Activated CD4-positive, alpha-beta memory T cell treated with anti-CD3 and anti-CD28 coated beads for 36 hours (primary cell): ENCODE measurements around the gene SPATA21. TPM values are rescaled to one million over a fixed set of nuclear protein-coding genes. Genes with fewer than 3 reads are reported as not detected.

Experiments
- CTCF ChIA-PET: fragments of 350-600 bp; sonication (Branson Sonifier 250); formaldehyde crosslinking; loops from one replicate; lab custom pipeline; 2021; ENCODE audit warnings: antibody characterized with exemption, inconsistent platforms; lab: Charles Lee
- POLR2A ChIA-PET: fragments of 350-600 bp; sonication (Branson Sonifier 250); formaldehyde crosslinking; loops from one replicate; lab custom pipeline; 2021; ENCODE audit warnings: antibody characterized with exemption; lab: Charles Lee
- DNase-seq: peaks from one replicate; pipeline ENCODE4 v3.0.0-alpha.2; 2020
- H3K27ac Mint-ChIP-seq: one replicate; pipeline ENCODE4 v1.8.0; 2021; ENCODE audit warnings: mixed read lengths
- H3K27me3 Mint-ChIP-seq: one replicate; pipeline ENCODE4 v1.8.0; 2021; ENCODE audit warnings: mixed read lengths
- H3K36me3 Mint-ChIP-seq: one replicate; pipeline ENCODE4 v1.8.0; 2021; ENCODE audit warnings: mixed read lengths
- H3K4me1 Mint-ChIP-seq: one replicate; pipeline ENCODE4 v1.8.0; 2021; ENCODE audit warnings: low read depth, mixed read lengths
- H3K4me3 Mint-ChIP-seq: one replicate; pipeline ENCODE4 v1.8.0; 2021; ENCODE audit warnings: mild to moderate bottlenecking, mixed read lengths
- H3K9me3 Mint-ChIP-seq: one replicate; pipeline ENCODE4 v1.8.0; 2021; ENCODE audit warnings: mixed read lengths
- intact Hi-C: fragments of 100-400 bp; cut with micrococcal nuclease; formaldehyde crosslinking; loops from one replicate; pipeline ENCODE4 v1.15.1; 2023
- total RNA-seq, 2 experiments: library from RNA; stranded (reverse); gene quantifications; one replicate each; pipeline ENCODE4 v1.2.3, GENCODE V29; 2021

Gene SPATA21
- total RNA-seq, 2 experiments from 2014 or later, result not detected

DNA sequence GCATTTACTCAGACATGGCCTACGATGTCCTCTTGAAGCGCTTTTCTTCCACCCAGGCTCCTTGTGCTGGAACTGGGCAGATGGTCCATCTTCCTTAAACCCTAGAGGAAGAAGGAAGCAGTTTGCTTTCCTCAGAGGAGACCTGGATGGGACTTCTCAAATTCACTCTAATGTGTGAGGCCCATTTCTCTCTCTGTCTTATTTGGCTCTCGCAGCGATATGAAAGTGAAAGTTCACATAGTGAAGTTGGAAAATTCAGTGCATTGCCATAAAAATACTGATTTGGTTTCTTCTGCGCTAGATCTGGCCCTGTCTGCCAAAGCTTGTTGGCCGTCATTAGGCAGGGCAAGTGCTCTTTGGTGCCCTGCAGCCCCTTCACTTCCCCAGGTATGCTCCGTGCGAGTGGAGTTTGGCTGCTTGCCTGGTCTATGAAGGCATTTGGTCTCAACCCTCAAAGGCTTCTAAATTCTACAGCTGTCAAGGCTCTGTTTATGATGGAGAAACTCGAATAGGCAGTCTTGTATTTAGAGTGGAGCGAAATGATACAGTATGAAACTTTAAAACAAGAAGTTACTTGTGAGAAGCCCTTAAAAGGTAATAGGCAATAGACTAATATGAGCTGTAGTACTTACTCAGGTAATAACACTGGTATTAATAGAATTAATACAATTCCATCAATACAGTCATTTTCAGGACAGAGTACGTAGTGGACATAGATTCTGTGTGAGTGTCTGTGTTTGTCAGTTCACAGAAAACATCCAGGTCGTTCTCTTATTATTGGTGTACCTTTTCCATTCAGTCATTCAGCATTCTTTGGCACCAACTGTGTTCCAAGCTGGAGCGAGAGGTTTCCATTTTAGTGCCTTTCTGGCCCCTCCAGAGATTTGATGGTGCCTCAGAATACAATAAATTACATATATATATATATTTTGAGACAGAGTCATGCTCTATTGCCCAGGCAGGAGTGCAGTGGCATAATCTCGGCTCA lies 49.7 kb downstream of the SPATA21 start:
- Mint-ChIP-seq H3K4me3 (peak overlapping the region; percentile 68), H3K9me3 (no peaks in the 10 kb centered on the region), H3K27me3 (no peaks in the 10 kb centered on the region), H3K4me1 (peaks cover 75% of the 10 kb centered on the region), H3K36me3 (peaks cover 7% of the 10 kb centered on the region), H3K27ac (peak overlapping the region; percentile 61)
- no peak for DNase-seq
- intact Hi-C loops, result loop anchor here (1.0 to 2.0 kb wide), 3 partner anchors 15 to 31 kb away; partner anchors contain the start of gene SZRD1
- POLR2A ChIA-PET, result interaction anchor here (1.1 to 1.5 kb wide), 4 partner anchors 9 to 20 kb away, joined by 3 to 4 read pairs (median 4); partner anchors contain the start of gene SZRD1
- CTCF ChIA-PET, result interaction anchor here (1.2 to 1.4 kb wide), 3 partner anchors 25 to 233 kb away, joined by 3 to 5 read pairs (median 3); no protein-coding TSS in a partner anchor

- POLR2A ChIA-PET, result interaction anchor here (0.9 to 1.5 kb wide), 3 partner anchors 8 to 127 kb away, joined by 3 to 4 read pairs (median 4); partner anchors contain the start of genes RNU1-1 and SZRD1
- Mint-ChIP-seq H3K9me3 (no peaks in the 10 kb centered on the region), H3K4me1 (peaks cover 69% of the 10 kb centered on the region), H3K36me3 (peaks cover 3% of the 10 kb centered on the region), H3K27ac (peak overlapping the region; percentile 5), H3K4me3 (peak overlapping the region; percentile 37), H3K27me3 (no peaks in the 10 kb centered on the region)
- intact Hi-C loops, result loop anchor here (1.0 to 2.0 kb wide), 3 partner anchors 14 to 32 kb away; partner anchors contain the start of gene SZRD1
- DNase-seq, result no peak
- CTCF ChIA-PET, result interaction anchor here (1.2 to 1.4 kb wide), 4 partner anchors 24 to 234 kb away, joined by 3 to 5 read pairs (median 3); partner anchors contain the start of gene NECAP2
Measured at GRCh38 chr1:16386454-16387113, 50.6 kb downstream of the SPATA21 start.

GRCh38 chr1:16385659-16386453 lies 51.4 kb downstream of the SPATA21 start:
- no peaks in the 10 kb centered on the region for H3K27me3 Mint-ChIP-seq
- peak overlapping the region; percentile 23 for H3K27ac Mint-ChIP-seq
- no peak overlapping the region for H3K4me3 Mint-ChIP-seq
- no peaks in the 10 kb centered on the region for H3K9me3 Mint-ChIP-seq
- peaks cover 3% of the 10 kb centered on the region for H3K36me3 Mint-ChIP-seq
- no peak for DNase-seq
- ChIA-PET POLR2A (interaction anchor here (0.9 to 1.5 kb wide), 2 partner anchors 19 to 128 kb away, joined by 3 to 4 read pairs; partner anchors contain the start of genes RNU1-1 and SZRD1), CTCF (interaction anchor here (0.5 to 1.4 kb wide), 4 partner anchors 21 to 235 kb away, joined by 3 to 5 read pairs (median 3); partner anchors contain the start of gene NECAP2)
- H3K4me1 Mint-ChIP-seq, result peaks cover 62% of the 10 kb centered on the region
- intact Hi-C loops, result loop anchor here (2.0 kb wide), 1 partner anchor 33 kb away; no protein-coding TSS in a partner anchor

- Mint-ChIP-seq H3K4me1 (peaks cover 53% of the 10 kb centered on the region), H3K36me3 (peaks cover 3% of the 10 kb centered on the region), H3K9me3 (no peaks in the 10 kb centered on the region), H3K4me3 (no peak overlapping the region), H3K27ac (peak overlapping the region; percentile 25), H3K27me3 (no peaks in the 10 kb centered on the region)
- no peak for DNase-seq
- intact Hi-C loops, result no loop called here
- CTCF ChIA-PET, result no interaction called here
- POLR2A ChIA-PET, result no interaction called here
Measured at GRCh38 chr1:16383888-16384287, 53.3 kb downstream of the SPATA21 start.

GRCh38 chr1:16380868-16381267 lies 56.4 kb downstream of the SPATA21 start:
- POLR2A ChIA-PET, result interaction anchor here (1.0 kb wide), 1 partner anchor 9 kb away, joined by 3 read pairs; no protein-coding TSS in a partner anchor

DNA sequence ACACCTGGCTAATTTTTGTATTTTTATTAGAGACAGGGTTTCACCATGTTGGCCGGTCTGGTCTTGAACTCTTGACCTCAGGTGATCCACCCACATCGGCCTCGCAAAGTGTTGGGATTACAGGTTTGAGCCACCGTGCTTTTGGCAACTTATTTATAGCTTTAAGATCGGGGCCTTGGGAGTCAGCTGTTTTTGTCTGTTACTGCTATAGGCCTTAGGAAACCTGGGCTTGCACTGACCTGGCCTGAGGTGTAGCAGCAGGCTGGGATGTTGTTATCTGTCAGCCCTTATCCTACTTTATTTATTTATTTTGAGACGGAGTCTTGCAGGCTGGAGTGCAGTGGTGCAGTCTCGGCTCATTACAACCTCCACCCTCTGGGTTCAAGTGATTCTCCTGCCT lies 58.8 kb downstream of the SPATA21 start:
- intact Hi-C loops, result no loop called here
- H3K27ac Mint-ChIP-seq, result no peak overlapping the region
- H3K4me3 Mint-ChIP-seq, result no peak overlapping the region
- no peaks in the 10 kb centered on the region for H3K9me3 Mint-ChIP-seq
- ChIA-PET POLR2A (interaction anchor here (1.0 to 1.1 kb wide), 3 partner anchors 9 to 16 kb away, joined by 3 to 4 read pairs (median 3); no protein-coding TSS in a partner anchor), CTCF (interaction anchor here (0.5 kb wide), 1 partner anchor 18 kb away, joined by 4 read pairs; no protein-coding TSS in a partner anchor)
- H3K27me3 Mint-ChIP-seq, result no peaks in the 10 kb centered on the region
- H3K4me1 Mint-ChIP-seq, result peaks cover 56% of the 10 kb centered on the region
- peaks cover 12% of the 10 kb centered on the region for H3K36me3 Mint-ChIP-seq
- DNase-seq, result no peak

More at GRCh38 chr1:16380868-16381267, 56.4 kb downstream of the SPATA21 start:
- Mint-ChIP-seq H3K4me3 (no peak overlapping the region), H3K27ac (no peak overlapping the region), H3K4me1 (peaks cover 54% of the 10 kb centered on the region), H3K27me3 (no peaks in the 10 kb centered on the region), H3K36me3 (peaks cover 7% of the 10 kb centered on the region), H3K9me3 (no peaks in the 10 kb centered on the region)
- CTCF ChIA-PET, result interaction anchor here (0.8 kb wide), 1 partner anchor 12 kb away, joined by 3 read pairs; no protein-coding TSS in a partner anchor
- DNase-seq, result no peak
- intact Hi-C loops, result no loop called here

- Mint-ChIP-seq H3K4me3 (no peak overlapping the region), H3K36me3 (peaks cover 20% of the 10 kb centered on the region), H3K27me3 (no peaks in the 10 kb centered on the region), H3K27ac (peak overlapping the region; percentile 50), H3K9me3 (no peaks in the 10 kb centered on the region), H3K4me1 (peaks cover 62% of the 10 kb centered on the region)
- ChIA-PET POLR2A (no interaction called here), CTCF (no interaction called here)
- intact Hi-C loops, result no loop called here
- DNase-seq, result no peak
Measured at GRCh38 chr1:16376971-16377370, 60.3 kb downstream of the SPATA21 start.

GRCh38 chr1:16375521-16376340 lies 61.5 kb downstream of the SPATA21 start:
- no peak for DNase-seq
- peaks cover 69% of the 10 kb centered on the region for H3K4me1 Mint-ChIP-seq
- ChIA-PET POLR2A (no interaction called here), CTCF (interaction anchor here (1.1 to 2.6 kb wide), 2 partner anchors 12 to 23 kb away, joined by 3 to 13 read pairs; partner anchors contain the start of gene FBXO42)
- no peak overlapping the region for H3K4me3 Mint-ChIP-seq
- H3K27ac Mint-ChIP-seq, result peak overlapping the region; percentile 7
- H3K27me3 Mint-ChIP-seq, result no peaks in the 10 kb centered on the region
- H3K9me3 Mint-ChIP-seq, result no peaks in the 10 kb centered on the region
- H3K36me3 Mint-ChIP-seq, result peaks cover 20% of the 10 kb centered on the region
- intact Hi-C loops, result no loop called here

- no peak for DNase-seq
- H3K9me3 Mint-ChIP-seq, result no peaks in the 10 kb centered on the region
- H3K27ac Mint-ChIP-seq, result peak overlapping the region; percentile 69
- no peaks in the 10 kb centered on the region for H3K27me3 Mint-ChIP-seq
- intact Hi-C loops, result no loop called here
- peaks cover 75% of the 10 kb centered on the region for H3K4me1 Mint-ChIP-seq
- no peak overlapping the region for H3K4me3 Mint-ChIP-seq
- ChIA-PET POLR2A (no interaction called here), CTCF (interaction anchor here (2.6 kb wide), 1 partner anchor 11 kb away, joined by 13 read pairs; no protein-coding TSS in a partner anchor)
- peaks cover 21% of the 10 kb centered on the region for H3K36me3 Mint-ChIP-seq
Measured at GRCh38 chr1:16374266-16374665, 63.0 kb downstream of the SPATA21 start.
